Gastroesophageal sphincter (tissue), 3 donors: ENCODE data around the gene EHBP1.

Experiments used
- EP300 ChIP-seq: sonication (generic); formaldehyde crosslinking; IDR thresholded peaks from one replicate; pipeline ENCODE4 v1.6.1; 2017; ENCODE audit warnings: antibody characterized with exemption, mild to moderate bottlenecking
- POLR2A ChIP-seq, 2 donors: fragments of 450-650 bp; IDR thresholded peaks; one replicate each; pipeline ENCODE4 v1.6.1; 2017; ENCODE audit warnings: antibody characterized with exemption in 2 of 2, mild to moderate bottlenecking in 2 of 2, moderate library complexity in 1 of 2
- POLR2AphosphoS5 ChIP-seq: sonication (generic); formaldehyde crosslinking; IDR thresholded peaks from one replicate; pipeline ENCODE4 v1.6.1; 2017; ENCODE audit warnings: antibody characterized with exemption
- TF ChIP-seq, protein P1 (sequence below), 4 experiments: fragments of 200-600 bp in 2 of 4; fragments of 450-650 bp in 2 of 4; sonication (generic) in 1 of 4; IDR thresholded peaks; one replicate each; pipeline ENCODE4 v1.5.1; 2017 to 2019; ENCODE audit warnings: antibody characterized with exemption in 4 of 4, mild to moderate bottlenecking in 2 of 4, moderate library complexity in 2 of 4

DNA sequence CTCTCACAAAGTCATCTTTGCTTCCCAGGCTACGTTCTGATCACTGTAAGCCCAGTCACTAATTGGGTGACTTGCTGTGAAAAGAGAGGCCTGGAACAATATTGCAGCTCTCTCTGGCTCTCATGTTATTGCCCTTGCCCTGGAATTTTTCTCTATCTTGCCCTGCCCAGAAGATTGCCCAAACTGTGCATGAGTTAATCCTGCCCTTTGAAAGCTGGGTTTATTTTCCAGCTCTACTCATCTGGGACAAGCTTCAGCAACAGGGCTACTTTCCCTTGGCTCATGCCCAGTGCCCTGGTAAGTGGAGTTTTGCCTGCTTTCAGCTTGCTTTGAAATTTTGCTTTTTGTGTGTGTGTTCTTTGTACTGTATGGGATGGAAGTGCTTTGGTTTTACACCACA is 6.9 kb upstream of the EHBP1 start:
- TF ChIP-seq, protein P1, sequence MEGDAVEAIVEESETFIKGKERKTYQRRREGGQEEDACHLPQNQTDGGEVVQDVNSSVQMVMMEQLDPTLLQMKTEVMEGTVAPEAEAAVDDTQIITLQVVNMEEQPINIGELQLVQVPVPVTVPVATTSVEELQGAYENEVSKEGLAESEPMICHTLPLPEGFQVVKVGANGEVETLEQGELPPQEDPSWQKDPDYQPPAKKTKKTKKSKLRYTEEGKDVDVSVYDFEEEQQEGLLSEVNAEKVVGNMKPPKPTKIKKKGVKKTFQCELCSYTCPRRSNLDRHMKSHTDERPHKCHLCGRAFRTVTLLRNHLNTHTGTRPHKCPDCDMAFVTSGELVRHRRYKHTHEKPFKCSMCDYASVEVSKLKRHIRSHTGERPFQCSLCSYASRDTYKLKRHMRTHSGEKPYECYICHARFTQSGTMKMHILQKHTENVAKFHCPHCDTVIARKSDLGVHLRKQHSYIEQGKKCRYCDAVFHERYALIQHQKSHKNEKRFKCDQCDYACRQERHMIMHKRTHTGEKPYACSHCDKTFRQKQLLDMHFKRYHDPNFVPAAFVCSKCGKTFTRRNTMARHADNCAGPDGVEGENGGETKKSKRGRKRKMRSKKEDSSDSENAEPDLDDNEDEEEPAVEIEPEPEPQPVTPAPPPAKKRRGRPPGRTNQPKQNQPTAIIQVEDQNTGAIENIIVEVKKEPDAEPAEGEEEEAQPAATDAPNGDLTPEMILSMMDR (IDR thresholded peaks at IDR 0.05) = no peak
- TF ChIP-seq POLR2A (IDR thresholded peaks at IDR 0.05) = no peak
- no peak for TF ChIP-seq EP300
- TF ChIP-seq POLR2AphosphoS5 = peak; percentile 52
